IPS DF 6.9 (cell line): Measurements from ENCODE around the gene DYTN.

Experiments used
- DNase-seq: peaks from one replicate; pipeline ENCODE4 v3.0.0-alpha.2; 2013; ENCODE audit warnings: low read depth, low spot score
- H3K27ac ChIP-seq: one replicate; pipeline ENCODE4 v1.5.1; 2013; ENCODE audit warnings: low read length, control low read depth
- H3K27me3 ChIP-seq: 2 replicates; pipeline ENCODE4 v1.6.1; 2013; ENCODE audit warnings: mild to moderate bottlenecking, low read length; ENCODE audit not compliant: control insufficient read depth, insufficient read depth
- H3K36me3 ChIP-seq: 2 replicates; pipeline ENCODE4 v1.6.1; 2013; ENCODE audit warnings: low read length; ENCODE audit not compliant: control insufficient read depth, insufficient read depth
- H3K4me1 ChIP-seq: 2 replicates; pipeline ENCODE4 v1.6.1; 2013; ENCODE audit warnings: low read length; ENCODE audit not compliant: control insufficient read depth, insufficient read depth
- H3K4me3 ChIP-seq: 2 replicates; pipeline ENCODE4 v1.5.1; 2013; ENCODE audit warnings: mild to moderate bottlenecking, low read length
- H3K9me3 ChIP-seq: 2 replicates; pipeline ENCODE4 v1.6.1; 2013; ENCODE audit warnings: low read length, inconsistent platforms; ENCODE audit not compliant: control insufficient read depth, insufficient read depth
- WGBS: extraction: QIAGEN DNeasy Blood & Tissue Kit; methylation state at CpG from one replicate; pipeline ENCODE4 v1.1.7; 2013; ENCODE audit warnings: mixed read lengths, missing lambda C conversion rate; ENCODE audit not compliant: insufficient read length, insufficient coverage; 5-methylcytosine and 5-hydroxymethylcytosine counted together

The DYTN gene

DNA sequence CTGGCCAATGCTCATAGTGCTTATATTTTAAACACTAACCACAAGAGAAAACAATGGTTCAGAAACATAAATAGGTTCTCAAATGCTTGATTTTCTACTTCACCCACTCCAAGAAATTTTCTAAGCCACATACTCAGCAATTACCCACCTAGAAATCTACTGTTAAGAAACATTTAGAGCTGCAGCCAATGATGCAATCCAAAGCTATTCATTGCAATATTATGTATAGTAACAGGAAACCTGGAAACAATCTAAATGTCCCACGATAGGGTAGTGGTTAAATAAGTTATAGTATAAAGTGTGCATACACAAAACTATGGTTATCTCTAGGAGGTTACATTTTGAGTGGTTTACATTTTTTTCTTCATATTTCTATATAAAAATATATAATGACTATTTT is 70.2 kb downstream of the DYTN start:
- no CpG with 5 or more reads among the region's 1 CpG for WGBS
- Histone ChIP-seq H3K36me3 (no peaks in the 10 kb centered on the region), H3K4me3 (no peak overlapping the region), H3K9me3 (no peaks in the 10 kb centered on the region), H3K27me3 (no peaks in the 10 kb centered on the region; the same call in 1 of the 2 replicates), H3K27ac (no peak overlapping the region), H3K4me1 (no peaks in the 10 kb centered on the region)
- no peak for DNase-seq

DNA sequence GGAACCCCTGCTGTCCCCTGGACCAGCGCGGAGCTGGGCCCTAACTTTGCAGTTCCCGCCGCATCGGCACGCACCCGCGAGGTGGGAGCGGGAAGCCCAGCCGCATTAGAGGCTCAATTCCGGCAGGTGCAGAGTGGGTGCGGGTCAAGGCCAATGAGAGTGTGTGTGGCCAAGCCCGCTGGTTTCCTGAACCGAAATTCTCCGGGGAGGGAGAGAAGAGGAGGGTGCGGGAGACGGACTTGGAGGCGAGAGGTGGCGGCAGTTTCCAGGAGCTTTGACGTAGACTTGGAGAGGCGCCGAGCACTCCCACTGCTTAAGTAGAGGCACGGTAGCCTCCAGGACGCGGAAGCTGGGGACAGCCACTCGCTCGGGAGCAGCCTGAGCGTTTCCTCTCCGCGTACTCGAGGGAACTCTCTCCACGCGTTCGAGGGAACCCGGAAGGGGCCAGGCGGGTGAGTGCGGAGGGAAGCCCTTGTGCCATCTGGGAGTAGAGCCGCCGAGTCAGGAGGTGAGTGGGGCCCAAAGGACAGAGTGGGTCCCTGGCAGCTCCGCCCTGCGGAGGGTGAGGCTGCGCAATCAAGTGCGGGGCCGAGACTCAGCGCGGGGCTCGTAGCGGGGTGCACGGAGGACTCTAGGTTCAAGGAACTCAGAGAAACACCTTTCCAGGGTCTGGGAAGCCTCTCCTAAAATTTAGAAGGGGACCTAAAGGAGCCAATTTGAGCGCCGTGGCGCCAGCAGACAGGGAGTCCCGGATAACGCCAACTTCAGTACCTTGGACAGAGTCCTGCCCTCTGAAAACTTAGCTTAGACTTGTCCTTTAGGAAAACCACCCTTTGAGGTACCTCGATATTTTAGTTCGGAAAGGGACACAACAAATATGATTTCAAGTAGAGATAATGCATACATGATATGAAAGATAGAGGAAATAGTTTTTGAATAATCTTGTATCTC is 75.8 kb downstream of the DYTN start, which contains the start of gene FAM237A:
FAM237A (plus strand) TSS at position 413 of the 951 bp plus-strand sequence. CDS start 1,750 bp downstream, outside the sequence.
- peaks cover 19% of the 10 kb centered on the region for H3K27me3 ChIP-seq
- no CpG with 5 or more reads among the region's 56 CpGs for WGBS
- peak; percentile 70 for DNase-seq
- no peaks in the 10 kb centered on the region for H3K9me3 ChIP-seq
- H3K4me3 ChIP-seq, result peak within 1 kb of the TSS; percentile 44
- no peak within 1 kb of the TSS for H3K27ac ChIP-seq
- H3K4me1 ChIP-seq, result no peaks in the 10 kb centered on the region
- no peaks in the 10 kb centered on the region for H3K36me3 ChIP-seq

DNA sequence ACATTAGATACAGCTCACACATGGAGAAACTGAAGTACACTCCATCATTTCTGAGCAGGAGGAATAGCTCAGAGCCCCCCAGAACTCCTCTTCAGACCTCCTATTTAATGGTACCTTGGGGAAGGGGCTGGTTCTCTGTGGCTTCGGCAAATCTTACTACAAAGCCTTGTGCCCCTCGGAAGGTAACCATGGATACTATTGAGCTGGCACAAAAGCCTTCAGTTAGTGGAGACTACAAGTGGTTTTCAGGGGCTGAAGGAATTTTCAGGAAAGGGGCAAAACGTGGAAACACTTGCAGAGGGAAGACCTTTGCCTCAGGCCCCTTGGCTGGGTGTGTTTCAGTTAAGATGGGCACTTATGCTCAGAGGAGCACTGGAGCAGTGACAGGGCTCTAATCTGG is 77.0 kb downstream of the DYTN start:
- Histone ChIP-seq H3K4me1 (no peaks in the 10 kb centered on the region), H3K27me3 (peaks cover 19% of the 10 kb centered on the region), H3K27ac (no peak overlapping the region), H3K36me3 (no peaks in the 10 kb centered on the region), H3K4me3 (no peak overlapping the region), H3K9me3 (no peaks in the 10 kb centered on the region)
- DNase-seq, result no peak
- WGBS, result no CpG with 5 or more reads among the region's 3 CpGs

DNA sequence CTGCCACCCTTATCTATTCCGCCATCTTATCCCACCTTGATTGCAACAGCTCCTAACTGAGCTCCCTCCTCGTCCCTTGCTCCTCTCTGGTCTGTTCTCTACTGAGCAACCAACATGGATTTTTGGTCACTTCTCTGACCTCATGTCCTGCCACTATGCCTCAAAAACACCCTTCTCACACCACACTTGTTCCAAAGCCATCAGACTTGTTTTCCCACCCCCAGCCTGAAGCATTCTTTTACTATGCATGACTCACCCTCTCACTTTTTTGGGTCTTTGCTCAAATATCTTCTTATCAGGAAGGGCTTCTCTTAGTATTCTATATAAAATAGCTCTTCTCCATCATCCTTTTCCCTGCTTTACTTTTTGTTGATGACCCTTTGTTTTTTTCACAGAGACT is 78.6 kb downstream of the DYTN start:
- H3K27ac ChIP-seq, result no peak overlapping the region
- H3K4me3 ChIP-seq, result no peak overlapping the region
- no peak for DNase-seq
- H3K27me3 ChIP-seq, result peaks cover 19% of the 10 kb centered on the region
- H3K36me3 ChIP-seq, result no peaks in the 10 kb centered on the region
- H3K4me1 ChIP-seq, result no peaks in the 10 kb centered on the region
- WGBS, result no CpG with 5 or more reads among the region's 2 CpGs
- no peaks in the 10 kb centered on the region for H3K9me3 ChIP-seq

DNA sequence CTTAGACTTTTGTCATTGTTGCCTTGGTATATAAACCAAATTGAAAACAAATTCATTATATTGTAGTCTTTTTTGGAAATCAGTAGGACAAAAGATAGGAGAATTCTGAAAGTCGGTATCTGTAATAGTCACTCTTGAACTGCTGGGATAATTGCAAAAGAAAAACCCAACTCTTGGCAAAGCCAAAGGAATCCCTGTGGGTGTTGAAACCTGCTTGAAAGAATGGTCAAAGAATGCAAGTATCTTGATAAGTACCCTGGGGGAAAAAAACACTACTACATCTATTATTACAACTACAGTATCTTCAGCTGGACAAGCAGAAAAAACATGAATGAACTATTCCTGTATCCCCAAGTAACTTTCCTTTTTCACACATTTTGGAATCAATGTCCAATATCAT is 83.2 kb downstream of the DYTN start:
- no CpG with 5 or more reads among the region's 1 CpG for WGBS
- Histone ChIP-seq H3K9me3 (no peaks in the 10 kb centered on the region), H3K27ac (no peak overlapping the region), H3K27me3 (no peaks in the 10 kb centered on the region), H3K36me3 (no peaks in the 10 kb centered on the region), H3K4me3 (no peak overlapping the region), H3K4me1 (no peaks in the 10 kb centered on the region)
- no peak for DNase-seq

DNA sequence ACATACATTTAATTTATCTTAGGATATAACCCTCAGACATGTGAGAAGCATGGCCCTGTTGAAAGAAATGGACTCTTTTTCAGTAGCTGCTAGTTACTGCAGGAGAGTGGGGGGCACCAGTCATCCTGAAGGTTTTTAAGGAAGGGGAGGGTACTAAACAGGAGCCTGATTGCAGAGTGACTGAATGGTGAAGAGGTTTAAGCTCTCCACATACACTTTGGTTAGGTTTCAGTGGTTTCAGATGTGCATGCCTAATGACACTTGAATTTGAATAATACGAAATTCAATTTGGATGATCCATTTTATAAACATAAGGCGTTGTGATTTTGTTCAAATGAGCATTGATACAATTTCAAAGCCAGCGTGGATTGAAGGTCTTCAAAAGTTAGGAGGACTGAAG is 86.9 kb downstream of the DYTN start:
- no peaks in the 10 kb centered on the region for H3K27me3 ChIP-seq
- H3K4me1 ChIP-seq, result no peaks in the 10 kb centered on the region
- DNase-seq, result no peak
- H3K36me3 ChIP-seq, result no peaks in the 10 kb centered on the region
- no peak overlapping the region for H3K27ac ChIP-seq
- H3K4me3 ChIP-seq, result no peak overlapping the region
- no CpG with 5 or more reads among the region's 3 CpGs for WGBS
- H3K9me3 ChIP-seq, result no peaks in the 10 kb centered on the region

DNA sequence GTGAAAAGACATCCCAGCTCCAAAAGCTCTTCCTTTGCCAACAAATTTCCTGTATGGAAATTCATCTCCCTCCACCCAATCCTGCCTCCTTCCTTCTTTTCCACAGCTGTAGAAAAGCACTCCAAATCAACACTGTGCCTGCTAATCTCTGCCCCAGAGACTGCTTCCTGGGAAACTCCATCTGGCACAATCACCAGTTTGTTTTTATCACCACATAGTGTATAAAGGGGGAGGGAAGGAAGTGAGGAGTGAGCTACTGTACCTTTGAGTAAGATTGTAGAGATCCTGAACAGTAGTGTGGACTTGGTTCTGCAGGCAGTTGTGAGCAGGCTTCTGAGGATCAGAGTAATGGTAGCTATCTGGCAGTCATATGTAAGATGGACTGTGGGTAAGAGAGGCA is 90.6 kb downstream of the DYTN start:
- no peak overlapping the region for H3K4me3 ChIP-seq
- no peaks in the 10 kb centered on the region for H3K9me3 ChIP-seq
- H3K4me1 ChIP-seq, result no peaks in the 10 kb centered on the region
- H3K27me3 ChIP-seq, result no peaks in the 10 kb centered on the region
- H3K36me3 ChIP-seq, result no peaks in the 10 kb centered on the region
- DNase-seq, result no peak
- no peak overlapping the region for H3K27ac ChIP-seq

DNA sequence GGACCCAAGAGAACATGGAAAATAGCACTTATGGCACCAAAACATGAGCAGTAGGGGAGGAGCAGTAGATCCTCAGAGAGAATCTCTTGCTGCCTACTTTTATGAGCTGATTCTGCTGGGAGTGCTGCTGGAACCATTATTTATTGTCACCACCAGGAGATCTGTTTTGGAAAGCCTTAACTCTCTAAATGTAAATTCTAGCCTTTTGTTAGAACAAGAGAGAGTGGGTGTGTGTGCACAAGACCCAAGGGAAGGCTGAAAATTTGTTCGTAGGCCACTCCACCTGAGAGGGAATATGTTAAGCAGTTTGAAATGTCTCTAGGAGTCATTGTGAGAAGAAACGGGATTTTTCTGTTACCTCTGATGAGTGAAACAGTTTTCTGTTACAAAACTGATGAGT is 92.1 kb downstream of the DYTN start:
- no peaks in the 10 kb centered on the region for H3K36me3 ChIP-seq
- H3K9me3 ChIP-seq, result no peaks in the 10 kb centered on the region
- no peak overlapping the region for H3K27ac ChIP-seq
- no peak for DNase-seq
- H3K4me1 ChIP-seq, result no peaks in the 10 kb centered on the region
- H3K4me3 ChIP-seq, result no peak overlapping the region
- no peaks in the 10 kb centered on the region for H3K27me3 ChIP-seq
- no CpG with 5 or more reads among the region's 2 CpGs for WGBS

DNA sequence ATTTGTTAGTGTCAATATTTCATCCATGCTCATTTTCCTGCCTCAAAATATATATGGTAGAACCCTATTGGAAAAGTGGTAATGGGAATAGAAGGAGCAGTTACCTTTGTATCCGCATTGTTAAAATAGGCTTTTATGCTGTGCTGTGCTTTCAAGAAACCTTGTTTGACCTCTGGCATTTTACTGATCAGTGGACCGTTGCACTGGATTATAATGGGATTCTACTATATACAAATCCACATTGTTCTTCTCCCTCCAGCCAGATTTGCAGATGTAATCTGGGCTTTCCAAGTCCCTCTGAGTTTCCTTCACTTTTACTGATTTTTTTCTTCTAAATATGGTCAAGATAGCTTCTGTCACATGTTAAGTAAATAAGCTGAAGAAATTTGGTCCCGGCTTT is 99.2 kb downstream of the DYTN start:
- WGBS, result no CpG with 5 or more reads among the region's 3 CpGs
- Histone ChIP-seq H3K9me3 (no peaks in the 10 kb centered on the region), H3K4me3 (no peak overlapping the region), H3K36me3 (no peaks in the 10 kb centered on the region), H3K4me1 (no peaks in the 10 kb centered on the region), H3K27ac (no peak overlapping the region), H3K27me3 (no peaks in the 10 kb centered on the region)
- no peak for DNase-seq

DNA sequence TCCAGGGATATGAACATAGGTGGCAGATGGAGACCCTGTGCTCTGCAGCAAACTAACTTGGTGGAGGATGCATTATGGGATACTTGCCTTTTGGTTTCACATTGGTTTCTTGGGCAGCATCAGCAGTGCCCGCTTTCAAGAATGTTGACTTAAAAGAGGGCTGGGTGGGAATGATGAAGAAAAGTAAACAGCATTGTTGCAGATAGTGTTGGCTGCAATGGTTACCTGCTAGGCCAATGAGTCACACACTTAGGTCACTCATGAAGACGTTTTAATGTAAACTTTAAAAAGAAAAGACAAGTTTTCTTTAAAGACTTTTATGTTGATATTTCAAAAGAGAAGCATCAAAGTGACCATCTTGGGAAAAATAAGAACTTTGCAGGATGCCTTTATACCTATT is 102.0 kb downstream of the DYTN start:
- Histone ChIP-seq H3K27me3 (no peaks in the 10 kb centered on the region), H3K9me3 (no peaks in the 10 kb centered on the region), H3K36me3 (no peaks in the 10 kb centered on the region), H3K27ac (no peak overlapping the region), H3K4me3 (no peak overlapping the region), H3K4me1 (no peaks in the 10 kb centered on the region)
- no CpG with 5 or more reads among the region's 2 CpGs for WGBS
- DNase-seq, result no peak
